Epithelial cell of proximal tubule (primary cell): ENCODE data around the gene SOX6. TPM values are rescaled to one million over a fixed set of nuclear protein-coding genes. Genes with fewer than 3 reads are reported as not detected.

ENCODE experiments used
- DNase-seq: peaks from one replicate; pipeline ENCODE4 v3.0.0-alpha.2; 2011; ENCODE audit warnings: low read depth
- H3K4me3 ChIP-seq: 2 replicates; pipeline ENCODE4 v1.5.1; 2011; ENCODE audit warnings: low read depth, mild to moderate bottlenecking, low read length
- CTCF ChIP-seq: conservative IDR thresholded peaks from 2 replicates; pipeline ENCODE4 v1.5.1; 2012; ENCODE audit warnings: low read depth, mild to moderate bottlenecking, low read length
- total RNA-seq: library from RNA; depleted of rRNA; stranded (reverse); fragments of >200 nt; gene quantifications from 2 replicates; pipeline ENCODE4 v1.2.3, GENCODE V29; 2015

The SOX6 gene
- total RNA-seq, 1 donor from 2014 or later, result 1.6 TPM

GRCh38 chr11:16309226-16309625, 47.1 kb downstream of the SOX6 start:
- no peak for DNase-seq

GRCh38 chr11:16301462-16301861, 54.9 kb downstream of the SOX6 start:
- no peak overlapping the region for H3K4me3 ChIP-seq
- no peak for DNase-seq
- no peak for TF ChIP-seq CTCF

More at GRCh38 chr11:16309226-16309625, 47.1 kb downstream of the SOX6 start:
- H3K4me3 ChIP-seq, result no peak overlapping the region
- no peak for TF ChIP-seq CTCF

- no peak for DNase-seq
- TF ChIP-seq CTCF, result no peak
- H3K4me3 ChIP-seq, result no peak overlapping the region
These were observed 56.2 kb downstream of the SOX6 start for GRCh38 chr11:16299884-16300782.

- no peak for DNase-seq
- TF ChIP-seq CTCF, result no peak
- H3K4me3 ChIP-seq, result no peak overlapping the region
These were observed 57.0 kb downstream of the SOX6 start for GRCh38 chr11:16299390-16299789.

DNA sequence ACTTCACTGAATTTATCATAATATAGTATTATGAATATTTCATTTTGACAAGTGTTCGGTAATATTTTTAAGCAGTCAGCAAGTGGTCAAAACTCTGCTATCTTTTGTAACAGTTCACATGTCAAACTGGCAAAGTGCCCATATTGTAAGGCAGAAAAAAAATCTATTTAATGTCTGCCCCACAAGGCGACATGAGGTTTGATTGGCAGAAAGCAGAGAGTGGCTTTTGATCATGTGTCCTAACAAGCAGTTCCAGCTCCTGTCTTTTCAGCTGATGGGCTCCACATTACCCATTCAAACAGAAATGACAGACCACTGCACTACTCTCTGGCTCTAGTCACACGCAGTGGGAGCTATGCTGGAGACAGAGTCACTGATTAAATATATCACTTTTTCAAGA, 59.0 kb downstream of the SOX6 start:
- no peak for TF ChIP-seq CTCF
- DNase-seq, result no peak
- no peak overlapping the region for H3K4me3 ChIP-seq

DNA sequence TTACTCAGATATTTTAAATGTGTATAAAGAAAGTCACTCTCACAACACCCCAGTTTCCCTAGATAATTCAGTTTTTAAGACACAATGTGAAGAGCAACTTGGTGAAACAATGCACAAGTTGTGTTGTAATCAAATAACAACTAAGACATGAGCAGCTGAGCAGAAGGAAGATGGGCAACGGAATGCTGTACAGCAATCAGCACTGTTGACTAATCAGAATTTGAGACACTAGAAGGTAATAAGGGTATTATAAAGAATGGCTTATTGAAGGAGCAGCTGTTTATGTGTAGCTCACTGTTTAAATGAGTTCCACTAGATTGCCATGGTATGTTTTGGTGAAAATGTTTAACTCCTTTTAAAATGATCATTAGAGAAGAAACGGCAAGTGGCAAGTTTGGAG, 60.1 kb downstream of the SOX6 start:
- no peak overlapping the region for H3K4me3 ChIP-seq
- TF ChIP-seq CTCF, result no peak
- DNase-seq, result no peak

- no peak for DNase-seq
- TF ChIP-seq CTCF, result no peak
- H3K4me3 ChIP-seq, result no peak overlapping the region
These were observed 60.8 kb downstream of the SOX6 start for GRCh38 chr11:16295592-16295991.
